Mesothelial cell of epicardium (in vitro differentiated cells): ENCODE results near the gene PARP12. TPM values are rescaled to one million over a fixed set of nuclear protein-coding genes. Genes with fewer than 3 reads are reported as not detected.

Source experiments
- DNase-seq, 2 experiments: peaks; one replicate each; pipeline ENCODE4 v3.0.0; 2021; ENCODE audit warnings: low spot score in 2 of 2; ENCODE audit not compliant: unreplicated experiment in 2 of 2
- H3K27ac Mint-ChIP-seq: 2 replicates; pipeline ENCODE4 v1.8.0; 2021; ENCODE audit warnings: mixed read lengths
- H3K27me3 Mint-ChIP-seq: 2 replicates; pipeline ENCODE4 v1.8.0; 2021; ENCODE audit warnings: low read depth, mixed read lengths
- H3K36me3 Mint-ChIP-seq: 2 replicates; pipeline ENCODE4 v1.8.0; 2021; ENCODE audit warnings: mixed read lengths
- H3K4me1 Mint-ChIP-seq: 2 replicates; pipeline ENCODE4 v1.8.0; 2021; ENCODE audit warnings: mixed read lengths
- H3K4me3 Mint-ChIP-seq: 2 replicates; pipeline ENCODE4 v1.8.0; 2021; ENCODE audit warnings: mild to moderate bottlenecking, moderate library complexity, mixed read lengths
- H3K9me3 Mint-ChIP-seq: 2 replicates; pipeline ENCODE4 v1.8.0; 2021; ENCODE audit warnings: mixed read lengths
- CTCF ChIP-seq: fragments of 200-600 bp; sonication (generic); IDR thresholded peaks from one replicate; pipeline ENCODE4 v1.5.0; 2021; ENCODE audit warnings: antibody characterized with exemption; ENCODE audit not compliant: unreplicated experiment
- total RNA-seq: library from RNA; stranded (reverse); gene quantifications from 3 replicates; pipeline ENCODE4 v1.2.1, GENCODE V29; 2021

Gene PARP12
- total RNA-seq, 1 donor from 2014 or later, result 27.1 TPM

- no peaks in the 10 kb centered on the region for H3K27me3 Mint-ChIP-seq
- no peak overlapping the region for H3K27ac Mint-ChIP-seq
- H3K36me3 Mint-ChIP-seq, result peaks cover 29% of the 10 kb centered on the region
- H3K4me3 Mint-ChIP-seq, result no peak overlapping the region
- no peaks in the 10 kb centered on the region for H3K4me1 Mint-ChIP-seq
- no peak for DNase-seq
- H3K9me3 Mint-ChIP-seq, result no peaks in the 10 kb centered on the region
- no peak for TF ChIP-seq CTCF
Observed at GRCh38 chr7:140041659-140042385, 20.9 kb downstream of the PARP12 start.

GRCh38 chr7:140039896-140040295 lies 22.9 kb downstream of the PARP12 start:
- Mint-ChIP-seq H3K27ac (no peak overlapping the region), H3K9me3 (no peaks in the 10 kb centered on the region), H3K4me3 (no peak overlapping the region), H3K27me3 (no peaks in the 10 kb centered on the region), H3K4me1 (no peaks in the 10 kb centered on the region), H3K36me3 (peaks cover 29% of the 10 kb centered on the region)
- TF ChIP-seq CTCF, result no peak
- DNase-seq, result no peak

- no peak for TF ChIP-seq CTCF
- H3K27me3 Mint-ChIP-seq, result no peaks in the 10 kb centered on the region
- no peak overlapping the region for H3K27ac Mint-ChIP-seq
- no peaks in the 10 kb centered on the region for H3K4me1 Mint-ChIP-seq
- no peak overlapping the region for H3K4me3 Mint-ChIP-seq
- H3K9me3 Mint-ChIP-seq, result no peaks in the 10 kb centered on the region
- H3K36me3 Mint-ChIP-seq, result peaks cover 24% of the 10 kb centered on the region
- no peak for DNase-seq
Observed at GRCh38 chr7:140039066-140039465, 23.7 kb downstream of the PARP12 start.

DNA sequence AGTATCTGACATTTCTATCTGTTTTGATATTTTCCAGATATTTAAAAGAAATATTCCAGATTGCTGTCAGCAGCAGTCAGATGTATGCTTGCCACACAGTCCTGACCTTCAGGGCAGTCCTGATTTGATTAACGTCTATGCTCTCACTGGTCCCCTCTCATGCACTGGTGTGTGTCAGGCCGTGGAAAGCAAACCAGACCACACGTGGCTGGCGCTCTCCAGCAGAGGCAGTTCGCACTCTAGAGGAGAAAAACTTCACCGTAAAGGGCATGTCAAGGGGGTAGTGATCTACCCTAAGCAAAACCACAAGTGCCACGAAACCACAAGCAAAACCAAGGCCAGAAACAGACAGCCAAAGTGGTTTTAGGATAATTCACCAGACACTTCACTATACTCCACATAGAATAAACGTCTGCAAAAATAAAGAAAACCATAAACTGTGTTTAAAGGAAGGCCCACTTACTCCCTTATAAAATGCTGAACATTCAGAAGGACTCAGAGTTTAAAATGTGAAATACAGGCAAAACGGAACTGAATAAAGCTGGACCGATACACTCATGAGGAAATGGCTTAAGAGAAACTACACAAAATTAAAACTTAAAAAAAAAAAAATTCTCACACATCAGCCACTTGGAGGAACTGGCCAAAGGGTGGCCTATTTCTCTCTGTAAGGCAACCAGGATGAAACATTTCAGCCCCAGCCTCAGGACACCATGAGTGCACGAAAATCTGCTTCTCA lies 26.4 kb downstream of the PARP12 start:
- Mint-ChIP-seq H3K36me3 (peaks cover 30% of the 10 kb centered on the region), H3K27ac (no peak overlapping the region), H3K9me3 (no peaks in the 10 kb centered on the region), H3K4me3 (no peak overlapping the region), H3K27me3 (no peaks in the 10 kb centered on the region), H3K4me1 (no peaks in the 10 kb centered on the region)
- no peak for DNase-seq
- TF ChIP-seq CTCF, result no peak

DNA sequence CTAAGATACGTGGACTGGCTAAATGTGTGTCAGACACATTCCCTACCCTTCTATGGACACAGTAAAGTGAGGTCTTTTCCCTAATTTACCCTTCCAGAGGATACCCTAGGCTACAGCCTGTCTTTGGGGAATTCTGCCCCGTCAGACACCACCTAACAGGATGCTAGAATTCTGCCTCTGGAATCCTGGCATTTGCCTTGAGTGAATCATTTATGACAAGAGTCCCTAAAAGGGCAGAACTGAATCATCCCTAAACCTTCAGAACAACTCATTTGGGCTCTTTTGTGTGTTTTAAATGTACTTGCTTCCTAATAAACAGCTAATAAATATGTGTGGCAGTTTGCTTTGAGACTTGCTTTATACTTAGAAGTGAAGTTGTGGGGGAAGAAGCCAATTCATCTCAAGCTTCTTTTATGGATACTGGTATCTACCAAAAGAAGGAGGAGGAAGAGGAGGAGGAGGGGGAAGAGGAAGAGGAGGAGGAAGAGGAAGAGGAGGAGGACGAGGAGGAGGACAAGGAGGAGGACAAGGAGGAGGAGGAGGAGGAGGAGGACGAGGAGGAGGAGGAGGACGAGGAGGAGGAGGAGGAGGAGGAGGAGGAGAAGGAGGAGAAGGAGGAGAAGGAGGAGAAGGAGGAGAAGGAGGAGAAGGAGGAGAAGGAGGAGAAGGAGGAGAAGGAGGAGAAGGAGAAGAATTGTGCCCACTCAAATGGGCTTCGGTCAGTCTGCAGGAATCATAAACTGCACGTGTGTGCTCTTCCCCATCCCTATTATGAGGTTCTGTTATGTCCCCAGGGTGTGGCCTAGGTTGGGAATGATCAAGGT lies 27.1 kb downstream of the PARP12 start:
- Mint-ChIP-seq H3K27me3 (no peaks in the 10 kb centered on the region), H3K4me1 (no peaks in the 10 kb centered on the region), H3K27ac (no peak overlapping the region), H3K4me3 (no peak overlapping the region), H3K9me3 (no peaks in the 10 kb centered on the region), H3K36me3 (peaks cover 28% of the 10 kb centered on the region)
- TF ChIP-seq CTCF, result no peak
- DNase-seq, result no peak
